ENCODE results near the gene CDH26. TPM values are rescaled to one million over a fixed set of nuclear protein-coding genes. Genes with fewer than 3 reads are reported as not detected.

Gene CDH26
- polyA plus RNA-seq, 1 experiment: 0.18 TPM

DNA sequence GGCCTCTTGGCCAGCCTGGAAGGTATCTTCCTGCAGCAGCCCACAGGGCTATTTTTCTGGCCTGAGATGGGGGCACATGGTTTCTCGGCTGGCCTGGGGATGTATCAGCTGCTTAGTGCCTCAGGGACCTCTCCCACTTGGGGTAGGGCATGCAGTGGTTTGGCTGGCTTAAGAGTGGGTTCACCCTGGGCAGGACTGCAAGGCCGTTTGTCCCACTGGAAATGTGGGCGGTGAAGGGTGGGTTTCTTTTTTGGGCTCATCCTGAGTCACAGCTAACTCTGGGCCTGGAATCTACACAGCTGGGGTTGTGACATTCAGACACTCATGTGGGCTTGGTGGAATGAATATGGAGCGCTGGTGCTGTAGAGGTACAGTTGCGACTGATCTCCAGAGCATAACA is 62.0 kb downstream of the CDH26 start:
- no peaks in the 10 kb centered on the region for H3K36me3 ChIP-seq (ENCODE audit: control insufficient read depth, insufficient read depth, low read length)
- no peak overlapping the region for H3K4me3 ChIP-seq (ENCODE audit: low read depth, low read length)
- H3K27me3 ChIP-seq (ENCODE audit: control insufficient read depth, insufficient read depth, low read length): peaks cover 4% of the 10 kb centered on the region
- ChIA-PET POLR2A (no interaction called here), CTCF (no interaction called here)
- no peak for DNase-seq (ENCODE audit: low read depth)
- TF ChIP-seq, protein P1, sequence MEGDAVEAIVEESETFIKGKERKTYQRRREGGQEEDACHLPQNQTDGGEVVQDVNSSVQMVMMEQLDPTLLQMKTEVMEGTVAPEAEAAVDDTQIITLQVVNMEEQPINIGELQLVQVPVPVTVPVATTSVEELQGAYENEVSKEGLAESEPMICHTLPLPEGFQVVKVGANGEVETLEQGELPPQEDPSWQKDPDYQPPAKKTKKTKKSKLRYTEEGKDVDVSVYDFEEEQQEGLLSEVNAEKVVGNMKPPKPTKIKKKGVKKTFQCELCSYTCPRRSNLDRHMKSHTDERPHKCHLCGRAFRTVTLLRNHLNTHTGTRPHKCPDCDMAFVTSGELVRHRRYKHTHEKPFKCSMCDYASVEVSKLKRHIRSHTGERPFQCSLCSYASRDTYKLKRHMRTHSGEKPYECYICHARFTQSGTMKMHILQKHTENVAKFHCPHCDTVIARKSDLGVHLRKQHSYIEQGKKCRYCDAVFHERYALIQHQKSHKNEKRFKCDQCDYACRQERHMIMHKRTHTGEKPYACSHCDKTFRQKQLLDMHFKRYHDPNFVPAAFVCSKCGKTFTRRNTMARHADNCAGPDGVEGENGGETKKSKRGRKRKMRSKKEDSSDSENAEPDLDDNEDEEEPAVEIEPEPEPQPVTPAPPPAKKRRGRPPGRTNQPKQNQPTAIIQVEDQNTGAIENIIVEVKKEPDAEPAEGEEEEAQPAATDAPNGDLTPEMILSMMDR (IDR thresholded peaks at IDR 0.05; ENCODE audit: insufficient read depth, low read depth, low read length): no peak

DNA sequence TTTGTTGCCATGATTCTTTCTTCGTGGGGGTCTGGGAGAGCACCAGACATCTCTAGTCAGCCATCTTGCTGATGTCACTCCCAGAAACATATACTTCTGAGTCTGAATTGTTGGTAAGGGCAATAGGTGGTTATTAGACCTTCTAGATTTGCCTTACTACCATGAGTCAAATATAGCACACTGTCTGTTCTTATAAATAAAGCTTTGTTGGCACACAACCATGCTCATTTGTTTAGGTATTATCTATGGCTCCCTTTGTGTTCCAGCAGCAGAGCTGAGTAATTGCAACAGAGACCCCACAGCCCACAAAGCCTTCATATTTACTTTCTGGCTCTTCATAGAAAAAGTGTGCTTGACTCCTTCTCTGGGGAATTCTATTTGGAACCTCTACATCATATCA is 62.9 kb downstream of the CDH26 start:
- TF ChIP-seq, protein P1 (IDR thresholded peaks at IDR 0.05; ENCODE audit: insufficient read depth, low read depth, low read length): no peak
- DNase-seq (ENCODE audit: low read depth): no peak
- ChIA-PET CTCF (interaction anchor here (1.3 kb wide), 1 partner anchor 20 kb away, joined by 3 read pairs; no protein-coding TSS in a partner anchor), POLR2A (no interaction called here)
- Histone ChIP-seq H3K4me3 (ENCODE audit: low read depth, low read length) (no peak overlapping the region), H3K27me3 (ENCODE audit: control insufficient read depth, insufficient read depth, low read length) (peaks cover 4% of the 10 kb centered on the region), H3K36me3 (ENCODE audit: control insufficient read depth, insufficient read depth, low read length) (no peaks in the 10 kb centered on the region)

DNA sequence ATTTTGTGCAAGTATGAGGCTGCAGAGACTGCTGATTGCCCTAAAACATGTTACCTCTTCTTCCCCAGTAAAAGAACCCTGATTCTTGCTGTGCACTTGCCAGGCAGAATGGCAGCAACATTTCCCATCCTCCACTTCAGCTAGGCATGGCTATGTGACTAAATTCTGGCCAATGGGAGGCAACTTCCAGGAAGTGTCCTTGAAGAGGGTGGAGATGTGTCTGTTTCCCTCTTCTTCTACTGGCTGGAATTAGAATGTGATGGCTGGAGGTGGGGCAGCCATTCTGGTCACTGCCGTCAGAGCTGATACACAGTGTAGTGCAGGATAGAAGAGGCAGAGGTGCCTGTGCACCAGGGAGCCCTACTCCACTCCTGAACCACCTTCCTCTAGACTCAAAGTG is 64.6 kb downstream of the CDH26 start:
- CTCF ChIA-PET: interaction anchor here (1.1 to 2.0 kb wide), 2 partner anchors 9 to 12 kb away, joined by 3 to 4 read pairs; no protein-coding TSS in a partner anchor
- POLR2A ChIA-PET: no interaction called here
- TF ChIP-seq, protein P1 (IDR thresholded peaks at IDR 0.05; ENCODE audit: insufficient read depth, low read depth, low read length): no peak

DNA sequence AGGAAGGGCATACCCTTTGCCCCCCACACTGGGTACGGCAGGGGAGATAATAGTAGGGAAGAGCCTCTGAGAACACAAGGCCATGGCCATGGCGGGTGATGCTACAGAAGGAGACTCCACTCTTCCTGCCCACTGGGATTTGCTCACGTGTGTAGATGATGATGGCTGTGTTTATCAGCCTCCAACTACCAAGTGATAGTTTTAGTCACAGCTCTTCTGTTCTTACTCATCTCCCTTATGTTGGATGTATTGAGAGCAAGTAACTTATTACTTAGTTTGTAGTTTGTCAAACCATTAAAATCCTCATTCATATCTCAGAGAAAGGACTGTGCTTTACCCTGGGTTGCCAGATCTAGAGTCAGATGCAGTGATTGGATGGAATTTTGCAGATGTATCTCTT is 66.0 kb downstream of the CDH26 start:
- POLR2A ChIA-PET: no interaction called here
- TF ChIP-seq, protein P1 (IDR thresholded peaks at IDR 0.05; ENCODE audit: insufficient read depth, low read depth, low read length): no peak
- DNase-seq (ENCODE audit: low read depth): no peak
- Histone ChIP-seq H3K36me3 (ENCODE audit: control insufficient read depth, insufficient read depth, low read length) (no peaks in the 10 kb centered on the region), H3K4me3 (ENCODE audit: low read depth, low read length) (no peak overlapping the region), H3K27me3 (ENCODE audit: control insufficient read depth, insufficient read depth, low read length) (peaks cover 9% of the 10 kb centered on the region)
- CTCF ChIA-PET: interaction anchor here (0.6 to 2.0 kb wide), 4 partner anchors 11 to 903 kb away, joined by 3 to 4 read pairs (median 3); no protein-coding TSS in a partner anchor

More for the DNA sequence above, 64.6 kb downstream of the CDH26 start:
- DNase-seq (ENCODE audit: low read depth): no peak
- H3K36me3 ChIP-seq (ENCODE audit: control insufficient read depth, insufficient read depth, low read length): no peaks in the 10 kb centered on the region
- H3K27me3 ChIP-seq (ENCODE audit: control insufficient read depth, insufficient read depth, low read length): peaks cover 7% of the 10 kb centered on the region
- H3K4me3 ChIP-seq (ENCODE audit: low read depth, low read length): no peak overlapping the region

DNA sequence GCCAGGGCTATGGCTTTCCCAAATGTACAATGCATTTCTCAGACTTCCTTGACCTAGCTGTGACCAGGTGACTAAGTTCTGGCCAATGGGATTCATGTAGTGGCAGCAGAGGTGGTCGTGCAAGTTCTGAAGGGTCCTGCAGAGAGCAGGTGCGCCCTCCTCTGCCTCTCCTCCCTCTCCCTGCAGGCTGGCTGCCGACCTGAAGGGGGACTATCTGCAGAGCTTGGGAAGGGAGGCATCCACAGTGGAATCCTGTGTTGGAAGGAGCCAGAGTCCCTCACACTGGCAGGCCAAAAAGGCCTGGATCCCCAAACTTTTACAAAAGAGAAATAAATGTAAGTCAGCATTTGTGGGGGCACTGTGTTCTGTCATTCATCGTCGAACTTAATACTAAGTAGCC is 66.6 kb downstream of the CDH26 start:
- CTCF ChIA-PET: interaction anchor here (0.6 kb wide), 1 partner anchor 21 kb away, joined by 3 read pairs; no protein-coding TSS in a partner anchor
- Histone ChIP-seq H3K36me3 (ENCODE audit: control insufficient read depth, insufficient read depth, low read length) (no peaks in the 10 kb centered on the region), H3K4me3 (ENCODE audit: low read depth, low read length) (no peak overlapping the region), H3K27me3 (ENCODE audit: control insufficient read depth, insufficient read depth, low read length) (peaks cover 9% of the 10 kb centered on the region)
- POLR2A ChIA-PET: no interaction called here
- no peak for DNase-seq (ENCODE audit: low read depth)
- TF ChIP-seq, protein P1 (IDR thresholded peaks at IDR 0.05; ENCODE audit: insufficient read depth, low read depth, low read length): no peak
